ENCODE data around the gene BLZF1. TPM values are rescaled to one million over a fixed set of nuclear protein-coding genes. Genes with fewer than 3 reads are reported as not detected.

The BLZF1 gene
- total and polyA plus RNA-seq, 2 of the 8 experiments (the other 6 are each of a cell fraction or from before 2014, with no cell fraction given), result 1.8 to 10.3 TPM

DNA sequence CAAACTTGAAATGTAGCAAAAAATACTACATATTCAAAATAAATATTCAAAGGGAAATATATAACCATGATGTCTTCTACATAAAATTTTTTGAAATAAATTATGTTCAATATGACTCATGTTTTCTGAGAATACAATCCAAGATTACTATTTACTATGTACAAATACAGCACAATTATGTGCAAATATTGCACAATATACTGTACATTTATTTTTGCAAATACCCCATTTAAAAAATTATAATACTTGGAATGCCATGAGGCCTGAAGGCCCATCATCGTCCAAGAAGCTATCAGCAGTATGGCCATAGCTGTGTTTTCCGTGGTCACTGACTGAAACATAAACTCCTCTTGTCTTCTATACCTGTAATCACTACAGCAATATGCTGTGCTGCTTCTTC lies 47.0 kb downstream of the BLZF1 start:
- H4K20me1 ChIP-seq (replicated peaks in 1 of 2; ENCODE audit: control insufficient read depth in 1 of 2, insufficient read depth in 2 of 2, low read length in 2 of 2), result no peaks in the 10 kb centered on the region
- POLR2A ChIA-PET (ENCODE audit: partially characterized antibody), result no interaction called here
- no peaks in the 10 kb centered on the region for H3K9me3 ChIP-seq (ENCODE audit: insufficient read depth in 2 of 2, low read depth in 1 of 2, low read length in 1 of 2)
- no peaks in the 10 kb centered on the region for H3K27me3 ChIP-seq (replicated peaks in 1 of 4; ENCODE audit: control insufficient read depth in 3 of 4, extremely low read depth in 1 of 4, insufficient read depth in 3 of 4, low read length in 3 of 4)
- no peak overlapping the region for H3K4me3 ChIP-seq (ENCODE audit: extremely low read depth in 1 of 4, insufficient read depth in 2 of 4, low read depth in 3 of 4, low read length in 4 of 4)
- no peak overlapping the region for H3K14ac ChIP-seq (ENCODE audit: insufficient read length)
- no peak overlapping the region for H3K4me2 ChIP-seq (ENCODE audit: insufficient read depth in 1 of 2, low read depth in 2 of 2, low read length in 2 of 2)
- H3K27ac ChIP-seq (ENCODE audit: low read depth, low read length), result no peak overlapping the region
- H2BK120ac ChIP-seq (replicated peaks; ENCODE audit: low read depth, low read length), result no peak overlapping the region
- no peaks in the 10 kb centered on the region for H3K79me1 ChIP-seq (ENCODE audit: low read depth, low read length)
- no peak overlapping the region for H3K9ac ChIP-seq (replicated peaks in 1 of 4; ENCODE audit: extremely low read depth in 1 of 4, low read depth in 3 of 4, low read length in 3 of 4)
- CTCF ChIA-PET (ENCODE audit: partially characterized antibody), result no interaction called here
- no peaks in the 10 kb centered on the region for H3K4me1 ChIP-seq (replicated peaks in 1 of 4; ENCODE audit: control insufficient read depth in 3 of 4, insufficient read depth in 4 of 4, low read length in 3 of 4)
- H2BK5ac ChIP-seq (ENCODE audit: low read depth, low read length), result no peak overlapping the region
- no peak overlapping the region for H4K91ac ChIP-seq (replicated peaks; ENCODE audit: insufficient read length, low read length)
- no peak overlapping the region for H3K18ac ChIP-seq (ENCODE audit: extremely low read depth, low read length)
- H2AFZ ChIP-seq (ENCODE audit: low read length), result no peak overlapping the region
- H2BK15ac ChIP-seq (ENCODE audit: low read length), result no peak overlapping the region
- no peak overlapping the region for H4K8ac ChIP-seq (ENCODE audit: extremely low read depth, insufficient read depth, low read length)
- H3K4ac ChIP-seq (replicated peaks; ENCODE audit: insufficient read length, low read depth, low read length), result no peak overlapping the region
- no peaks in the 10 kb centered on the region for H3K79me2 ChIP-seq (ENCODE audit: control insufficient read depth in 1 of 2, insufficient read depth in 2 of 2, low read length in 2 of 2)
- no peak overlapping the region for H4K5ac ChIP-seq (ENCODE audit: insufficient read length, low read depth, low read length)
- H3K56ac ChIP-seq (replicated peaks; ENCODE audit: insufficient read length, low read depth, low read length), result no peak overlapping the region
- H2AK5ac ChIP-seq (ENCODE audit: low read depth, low read length), result no peak overlapping the region
- H3K23me2 ChIP-seq (ENCODE audit: low read depth, low read length), result 0 out of 2 replicates have a peak, but pooled peaks cover 2% of the 10 kb centered on the region
- WGBS, 2 experiments (ENCODE audit: extremely low coverage in 1 of 2, insufficient coverage in 1 of 2, insufficient read length in 1 of 2, insufficient replicate concordance in 2 of 2, low coverage in 1 of 2, low lambda C conversion rate in 2 of 2, missing lambda C conversion rate in 1 of 2), result 86% methylated on average over 2 of the region's 2 CpGs; no CpG with 5 or more reads in 1 of the 2 experiments
- H2BK20ac ChIP-seq (ENCODE audit: low read length), result no peak overlapping the region
- no peak for DNase-seq (ENCODE audit: low read depth in 1 of 2, low spot score in 2 of 2)
- H3K23ac ChIP-seq (ENCODE audit: insufficient read length), result no peak overlapping the region
- no peak overlapping the region for H2BK12ac ChIP-seq (ENCODE audit: low read depth, low read length)
- H3K36me3 ChIP-seq (ENCODE audit: control insufficient read depth in 2 of 4, insufficient read depth in 4 of 4, low read length in 3 of 4), result no peaks in the 10 kb centered on the region; a peak in 1 of 8 replicates
- FAIRE-seq, result no peak
- TF ChIP-seq RFX5 (IDR thresholded peaks at IDR 0.05; ENCODE audit: borderline replicate concordance, low read depth, low read length) (no peak), RAD21 (IDR thresholded peaks at IDR 0.05 in 1 of 2, conservative IDR thresholded peaks at IDR 0.05 in 1 of 2; ENCODE audit: low read depth in 2 of 2, low read length in 2 of 2) (no peak), SUZ12 (IDR thresholded peaks at IDR 0.05; ENCODE audit: low read length) (no peak), FOSL1 (IDR thresholded peaks at IDR 0.05; ENCODE audit: insufficient read depth, low read depth, low read length) (no peak), SRF (IDR thresholded peaks at IDR 0.05; ENCODE audit: low read depth, low read length) (no peak), EZH2 (IDR thresholded peaks at IDR 0.05; ENCODE audit: low read depth, low read length, severe bottlenecking) (no peak), POU5F1 (IDR thresholded peaks at IDR 0.05; ENCODE audit: low read depth, low read length) (no peak), KDM1A (IDR thresholded peaks at IDR 0.05; ENCODE audit: borderline replicate concordance, low read length) (no peak), MAFK (IDR thresholded peaks at IDR 0.05; ENCODE audit: low read depth, low read length) (no peak), BRCA1 (IDR thresholded peaks at IDR 0.05; ENCODE audit: low read depth, low read length) (no peak), PHF8 (conservative IDR thresholded peaks at IDR 0.05; ENCODE audit: low read depth, low read length) (no peak)
